GM18951 (cell line): ENCODE results near the gene STARD7.

Experiments used
- POLR2A ChIP-seq: IDR thresholded peaks from 4 replicates; pipeline ENCODE4 v1.6.1; 2011; ENCODE audit warnings: mild to moderate bottlenecking; ENCODE audit not compliant: insufficient read length, insufficient read depth; ENCODE audit errors: extremely low read depth
- in situ Hi-C: fragments of 300-500 bp; cut with MboI; formaldehyde crosslinking; loops from one replicate; pipeline ENCODE4 v1.12.0; 2022; ENCODE audit warnings: low sequenced_read_pairs, mixed read lengths, inconsistent platforms; ENCODE audit not compliant: unreplicated experiment

STARD7 gene

DNA sequence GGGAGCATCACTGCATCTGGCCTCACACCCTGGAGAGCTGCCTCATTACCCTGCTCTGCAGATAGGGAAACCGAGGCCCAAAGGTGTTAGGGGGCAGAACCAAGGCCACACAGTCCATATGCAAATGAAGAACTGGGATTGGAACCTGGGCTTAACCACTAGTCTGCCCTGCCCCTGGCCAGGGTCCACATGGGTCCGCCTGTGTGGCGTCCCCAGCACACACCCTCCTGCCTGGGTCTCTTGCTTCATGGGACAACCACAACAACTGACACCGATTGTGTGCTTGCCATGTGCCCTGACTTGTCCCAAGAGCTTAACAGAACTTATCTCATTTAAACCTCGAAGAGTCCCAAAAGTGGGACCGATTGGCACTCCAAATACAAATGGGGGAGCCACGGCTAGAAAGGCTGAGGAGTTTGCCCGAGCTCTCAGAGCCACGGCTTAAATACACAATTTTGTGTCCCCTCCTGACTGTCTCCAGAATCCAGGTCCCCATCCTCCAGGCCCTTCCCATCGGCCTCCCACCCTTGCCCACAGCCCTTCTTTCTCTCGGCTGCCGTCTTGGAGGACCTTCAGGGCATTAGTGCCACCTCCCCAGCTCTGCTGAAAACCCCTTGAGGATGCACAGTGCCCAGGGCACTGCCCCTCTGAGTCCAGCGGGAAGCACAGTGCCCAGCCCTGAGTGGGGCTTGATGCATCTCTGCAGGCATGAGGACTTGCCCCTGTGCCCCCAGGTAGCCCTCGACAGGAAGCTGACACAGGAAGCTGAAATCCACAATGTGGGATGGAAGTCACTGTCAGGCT, 57.6 kb downstream of the STARD7 start:
- TF ChIP-seq POLR2A: no peak
- in situ Hi-C loops: no loop called here

DNA sequence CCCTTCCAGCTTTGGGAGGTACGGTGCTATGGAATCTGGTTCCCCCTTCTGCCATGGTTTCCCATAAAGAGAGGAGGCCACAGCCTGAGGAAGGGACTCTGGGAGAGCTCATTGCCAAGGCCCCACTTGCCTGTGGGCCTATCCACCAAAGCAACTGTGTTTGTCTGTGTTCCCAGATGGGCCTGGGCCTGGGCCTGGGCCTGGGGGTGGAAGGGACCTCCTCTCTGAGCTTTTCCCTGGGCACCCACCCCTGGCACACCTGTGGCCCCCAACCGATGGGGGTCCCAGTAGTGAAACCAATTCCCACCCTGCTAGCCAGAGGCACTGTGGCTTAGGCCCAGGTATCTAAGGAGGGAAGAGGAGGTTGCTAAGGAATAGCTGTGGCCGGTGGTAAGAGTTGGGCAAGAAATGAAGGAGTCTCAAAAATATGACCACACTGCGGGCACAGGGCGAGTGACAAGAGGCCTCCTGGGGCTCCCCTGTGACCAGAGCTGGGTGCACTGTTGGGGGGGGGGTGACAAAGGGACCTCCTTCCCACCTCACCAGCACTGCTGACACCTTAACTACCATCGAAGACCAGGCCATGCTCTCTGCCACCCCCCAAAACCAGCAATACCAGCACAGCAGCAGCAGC, 58.5 kb downstream of the STARD7 start:
- in situ Hi-C loops: no loop called here
- TF ChIP-seq POLR2A: no peak

DNA sequence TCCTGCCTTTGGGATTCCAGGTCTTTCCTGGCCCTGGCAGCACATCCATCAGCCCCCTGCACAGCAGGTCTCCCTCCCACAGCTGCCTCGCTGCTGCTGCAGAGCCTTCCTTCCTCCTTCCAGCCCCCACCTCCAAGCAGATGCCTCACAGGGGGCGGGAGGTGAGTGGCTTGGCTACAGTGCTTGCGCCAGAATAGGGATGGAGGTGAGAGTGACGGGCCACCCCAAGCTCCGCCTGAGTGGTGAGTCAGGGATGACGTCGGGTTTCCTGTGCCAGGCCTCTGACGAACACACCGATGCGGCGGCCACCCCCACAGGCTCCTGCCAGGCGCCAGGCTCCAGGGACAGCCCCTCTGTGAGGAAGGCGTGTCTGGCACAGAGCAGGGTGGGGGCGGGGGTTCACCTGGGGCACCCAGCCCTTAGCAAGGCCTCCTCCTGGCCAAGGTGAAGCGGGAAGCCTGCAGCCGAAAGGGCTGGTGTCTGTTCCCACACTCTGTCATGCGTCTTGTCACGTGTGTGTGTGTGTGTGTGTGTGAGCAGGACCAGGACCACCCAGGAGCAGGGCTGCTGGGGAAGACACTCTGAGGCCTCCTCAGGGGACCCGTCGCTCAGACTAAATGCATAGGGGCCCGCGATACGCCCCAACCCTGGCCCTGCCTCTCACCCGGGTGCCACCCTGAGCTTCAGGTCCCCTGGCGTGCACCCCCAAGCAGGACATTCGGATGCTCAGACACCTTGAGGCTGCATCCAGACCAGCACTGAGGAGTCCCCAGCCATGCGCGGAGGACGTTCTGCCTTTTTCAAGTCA, 60.0 kb downstream of the STARD7 start:
- peak; percentile 40 for TF ChIP-seq POLR2A
- in situ Hi-C loops: no loop called here

DNA sequence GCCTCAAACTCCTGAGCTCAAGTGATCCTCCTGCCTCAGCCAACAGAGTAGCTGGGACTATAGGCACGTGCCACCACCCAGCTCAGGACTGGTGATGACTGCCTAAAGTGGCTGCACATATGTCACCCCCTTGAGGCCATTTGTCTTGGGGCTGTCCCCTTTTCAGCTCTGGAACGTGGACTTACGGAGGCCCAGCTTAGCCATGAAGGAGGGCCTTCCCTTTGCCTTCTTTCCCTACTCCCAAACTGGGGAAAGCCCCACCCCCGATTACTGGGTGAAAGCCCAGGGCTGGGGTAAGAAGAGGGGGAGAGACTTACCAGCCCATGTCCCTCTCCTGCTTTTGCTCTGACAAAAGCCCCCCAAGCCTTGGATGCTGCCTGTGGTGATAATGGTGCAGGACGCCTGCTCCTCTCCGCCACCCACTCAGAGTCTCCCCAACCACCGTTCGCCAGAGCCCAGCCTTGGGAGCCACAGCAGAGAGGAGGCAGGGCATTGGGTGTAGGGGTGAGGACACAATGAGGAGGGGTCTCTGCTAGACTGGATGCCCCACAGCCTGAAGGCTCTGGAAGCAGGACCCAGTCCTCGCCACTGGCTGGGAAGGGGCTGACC, 60.9 kb downstream of the STARD7 start:
- in situ Hi-C loops: no loop called here
- TF ChIP-seq POLR2A: no peak

DNA sequence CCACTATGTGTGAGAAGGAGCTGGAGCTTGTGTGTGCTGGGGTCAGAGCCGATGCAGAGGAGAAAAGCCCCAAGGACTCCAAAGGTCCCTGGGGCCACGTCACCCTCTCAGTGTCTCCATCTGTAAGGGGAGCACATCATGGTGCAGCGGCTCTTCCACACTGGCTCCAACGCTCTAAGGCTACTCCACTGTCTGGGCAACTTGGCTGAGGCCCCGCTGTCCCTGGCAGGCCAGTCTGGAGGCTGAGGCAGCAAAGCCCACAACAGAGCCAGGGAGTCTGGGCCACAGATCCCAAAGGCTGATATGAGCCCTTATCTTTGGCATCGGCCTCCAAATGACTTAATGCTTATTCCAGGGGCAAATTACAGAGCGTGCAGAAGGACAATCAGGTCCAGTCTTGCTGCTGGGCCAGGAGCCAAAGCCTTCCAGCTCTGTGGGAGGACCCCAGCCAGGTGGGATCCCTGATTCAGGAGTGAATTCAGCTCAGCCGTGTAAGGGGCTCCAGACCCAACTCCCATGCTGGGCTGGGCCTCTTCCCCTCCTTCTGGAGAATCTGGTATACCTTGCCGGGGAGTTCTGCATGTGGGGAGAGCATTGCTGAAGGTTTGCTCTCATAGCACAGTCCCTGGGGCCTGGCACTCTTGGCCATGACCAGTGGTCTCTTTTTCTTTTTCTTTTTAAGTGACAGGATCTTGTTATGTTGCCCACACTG, 61.6 kb downstream of the STARD7 start:
- in situ Hi-C loops: no loop called here
- TF ChIP-seq POLR2A: no peak

DNA sequence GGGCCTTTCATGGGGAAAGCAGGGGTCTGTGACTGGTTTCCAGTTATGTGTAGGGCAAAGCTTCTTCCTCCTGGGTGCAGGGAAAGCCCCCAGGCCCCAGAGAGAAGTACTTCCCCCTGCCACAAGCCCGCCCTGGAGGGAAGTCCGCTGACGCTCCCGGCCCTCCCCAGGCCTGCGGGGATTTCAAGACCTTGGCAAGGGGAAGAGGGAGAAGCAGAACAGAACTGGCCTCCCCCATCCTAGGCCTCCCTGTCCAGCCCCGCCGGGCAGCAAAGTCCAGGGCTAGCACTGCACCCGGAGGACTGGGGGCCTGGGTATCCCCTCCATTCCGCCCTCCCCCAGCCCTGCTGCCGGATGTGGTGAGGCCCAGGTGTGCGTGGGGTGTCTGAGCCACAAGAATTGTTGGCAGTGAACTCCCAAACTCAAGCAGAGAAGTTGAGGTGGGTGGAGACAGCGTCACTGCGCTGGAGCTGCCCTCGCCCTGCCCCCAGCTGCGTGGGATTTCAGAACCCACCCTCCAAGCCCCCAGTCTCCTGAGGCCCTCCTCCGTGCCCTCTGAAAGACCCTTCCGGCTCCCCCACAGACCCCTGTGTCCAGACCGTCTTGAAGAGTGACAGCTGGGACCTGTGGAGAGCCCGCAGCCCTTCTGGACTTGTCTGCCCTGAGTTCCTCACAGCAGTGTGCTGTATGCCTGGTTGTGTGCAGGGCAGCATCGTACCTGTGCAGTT, 62.3 kb downstream of the STARD7 start:
- in situ Hi-C loops: no loop called here
- TF ChIP-seq POLR2A: peak; percentile 58

DNA sequence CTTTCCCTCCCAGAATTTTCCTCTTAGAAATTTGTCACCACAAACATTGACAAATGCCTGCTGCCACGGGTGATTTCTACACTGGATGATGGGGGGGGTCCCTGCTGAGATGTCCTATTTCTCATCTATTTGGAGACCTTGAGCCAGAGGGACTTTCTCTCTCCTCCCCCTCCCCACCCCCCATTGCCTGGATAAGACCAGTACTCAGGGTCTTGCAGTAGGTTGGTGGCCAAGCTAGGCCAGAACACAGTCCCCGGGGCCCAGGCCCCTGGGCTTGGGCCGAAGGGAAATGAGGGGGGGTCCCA, 62.8 kb downstream of the STARD7 start:
- in situ Hi-C loops: no loop called here
- no peak for TF ChIP-seq POLR2A

DNA sequence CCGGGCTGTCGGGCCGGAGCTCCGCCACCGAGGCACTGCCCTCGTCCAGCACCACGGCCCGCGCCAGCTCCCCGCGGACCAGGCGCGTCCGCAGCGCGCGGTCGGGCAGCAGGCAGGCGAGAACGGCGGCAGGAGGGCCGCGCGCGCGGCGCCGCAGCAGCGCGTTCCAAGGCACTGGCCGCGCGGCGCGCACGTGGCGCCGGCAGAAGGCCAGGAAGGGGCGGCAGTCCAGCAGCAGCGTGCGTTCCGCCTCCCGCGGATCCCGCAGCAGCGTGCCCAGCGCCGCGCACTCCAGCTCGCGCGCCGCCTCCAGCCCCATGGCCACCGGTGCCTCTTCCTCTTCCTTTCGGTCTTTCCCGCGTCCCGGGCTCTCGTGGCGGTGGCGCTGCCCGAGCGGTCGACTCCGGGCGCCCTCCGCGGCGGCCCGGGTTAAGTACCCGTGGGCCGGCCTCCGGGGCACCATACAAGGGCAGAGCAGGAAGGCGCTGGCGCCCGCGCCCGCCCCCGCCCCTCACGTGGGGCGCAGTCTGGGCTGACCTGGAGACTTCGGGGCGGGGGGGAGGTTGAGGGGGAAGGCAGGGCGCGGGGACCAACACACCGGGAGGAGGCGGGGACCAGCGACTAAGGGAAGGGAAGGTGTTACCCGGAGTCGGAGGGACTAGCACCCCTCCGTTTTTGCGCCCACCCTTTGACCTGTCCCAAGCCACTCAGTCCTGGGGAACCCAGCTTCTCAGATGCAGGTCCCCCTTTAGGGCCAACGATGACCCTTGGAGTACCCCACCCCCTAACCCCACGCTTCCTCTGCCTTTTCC, 63.4 kb downstream of the STARD7 start, which contains the start of gene DUSP2:
Gene DUSP2 (minus strand): TSS at position 405 of the 812 bp plus-strand sequence. CDS start 86 bp downstream, at position 319.
- peak; percentile 100 for TF ChIP-seq POLR2A
- in situ Hi-C loops: no loop called here

DNA sequence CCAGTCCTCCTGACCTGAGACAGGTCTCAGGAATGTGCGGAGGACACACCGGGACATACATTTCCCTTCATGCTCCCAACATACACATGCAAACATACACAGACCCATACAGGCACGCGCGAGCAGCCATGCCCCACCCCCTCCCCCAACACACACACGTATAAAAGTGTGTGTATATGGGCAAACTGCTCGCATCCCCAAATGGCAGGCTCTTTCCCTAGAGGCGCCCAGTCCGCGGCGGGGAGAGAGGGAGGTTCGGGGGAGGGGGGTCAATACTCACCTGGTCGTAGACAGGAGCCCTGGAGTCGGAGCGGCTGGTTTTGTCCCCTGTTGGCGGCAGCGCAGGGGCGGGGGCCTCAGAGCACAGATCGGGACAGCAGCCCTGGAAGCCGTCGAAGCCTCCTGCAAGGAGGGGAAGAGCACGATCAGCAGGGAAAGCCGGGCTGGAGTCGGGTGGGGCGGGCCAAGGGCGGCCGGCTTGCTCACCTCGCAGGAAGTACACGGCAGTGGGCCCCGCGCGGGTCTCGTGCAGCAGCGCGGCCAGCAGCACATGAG, 64.1 kb downstream of the STARD7 start:
- in situ Hi-C loops: no loop called here

DNA sequence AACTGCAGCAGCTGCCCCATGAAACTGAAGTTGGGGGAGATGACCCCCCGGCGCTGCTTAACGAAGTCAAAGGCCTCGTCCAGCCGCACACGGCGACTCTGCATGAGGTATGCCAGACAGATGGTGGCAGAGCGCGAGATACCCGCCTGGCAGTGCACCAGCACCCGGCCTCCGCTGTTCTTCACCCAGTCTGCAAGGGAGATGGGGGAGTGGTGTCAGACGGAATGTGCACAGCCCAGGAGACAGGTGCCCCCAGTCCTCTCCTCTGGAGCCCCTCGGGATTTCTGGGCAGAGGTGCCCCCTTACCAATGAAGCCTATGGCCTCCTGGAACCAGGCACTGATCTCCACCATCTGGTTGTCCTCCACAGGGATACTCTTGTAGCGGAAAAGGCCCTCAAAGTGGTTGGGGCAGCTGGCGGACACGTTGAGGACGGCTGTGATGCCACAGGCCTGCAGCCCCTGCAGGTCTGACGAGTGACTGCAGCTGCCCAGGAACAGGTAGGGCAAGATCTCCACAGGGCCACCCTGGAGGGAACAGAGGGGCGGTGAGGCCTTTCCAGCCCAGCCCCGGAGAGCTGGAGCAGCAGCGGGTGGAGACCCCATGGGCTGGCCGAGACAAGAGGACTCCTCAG, 64.7 kb downstream of the STARD7 start:
- TF ChIP-seq POLR2A: no peak
- in situ Hi-C loops: no loop called here

More for the DNA sequence above, 64.1 kb downstream of the STARD7 start:
- no peak for TF ChIP-seq POLR2A
